CD14-positive monocyte (primary cell): ENCODE measurements around the gene ATP6AP2. TPM values are rescaled to one million over a fixed set of nuclear protein-coding genes. Genes with fewer than 3 reads are reported as not detected.
A peak's percentile ranks its signal among the peaks of the same experiment; 100 is the strongest.

Experiments used
- DNase-seq, 3 donors: peaks; one replicate each; pipeline ENCODE4 v3.0.0-alpha.2; 2011 to 2022
- H2AFZ ChIP-seq: 2 replicates; pipeline ENCODE4 v1.6.0; 2012; ENCODE audit warnings: mild to moderate bottlenecking, low read depth, low read length, inconsistent platforms; ENCODE audit not compliant: insufficient read depth, poor library complexity, severe bottlenecking
- H3K27ac ChIP-seq, 2 donors: 1 replicate in 1 of 2; 2 replicates in 1 of 2; pipeline ENCODE4 v1.5.1; 2012 to 2013; ENCODE audit warnings: low read length in 2 of 2, control low read depth in 1 of 2, inconsistent platforms in 1 of 2, low read depth in 1 of 2, mild to moderate bottlenecking in 1 of 2
- H3K27me3 ChIP-seq, 2 donors: one replicate each; pipeline versions ENCODE4 v1.6.0 to v1.6.1; 2011 to 2013; ENCODE audit warnings: low read length in 2 of 2; ENCODE audit not compliant: control insufficient read depth in 2 of 2, insufficient read depth in 2 of 2
- H3K36me3 ChIP-seq, 2 donors: replicated peaks in 1 of 2; 1 replicate in 1 of 2; 2 replicates in 1 of 2; pipeline versions ENCODE4 v1.5.1 to v1.6.1; 2012 to 2013; ENCODE audit warnings: low read length in 2 of 2, control low read depth in 1 of 2, inconsistent platforms in 1 of 2, mild to moderate bottlenecking in 1 of 2; ENCODE audit not compliant: insufficient read depth in 2 of 2, control insufficient read depth in 1 of 2
- H3K4me1 ChIP-seq, 2 donors: 1 replicate in 1 of 2; 2 replicates in 1 of 2; pipeline versions ENCODE4 v1.5.1 to v1.6.1; 2012 to 2013; ENCODE audit warnings: low read length in 2 of 2, control low read depth in 1 of 2, inconsistent platforms in 1 of 2, mild to moderate bottlenecking in 1 of 2, moderate library complexity in 1 of 2; ENCODE audit not compliant: insufficient read depth in 2 of 2, control insufficient read depth in 1 of 2
- H3K4me2 ChIP-seq: replicated peaks from 2 replicates; pipeline ENCODE3; 2012; ENCODE audit warnings: low read length, moderate library complexity, mild to moderate bottlenecking; ENCODE audit not compliant: poor library complexity, severe bottlenecking; ENCODE audit errors: extremely low read depth
- H3K4me3 ChIP-seq, 3 experiments: fragments of 200-600 bp in 1 of 3; sonication (generic) in 1 of 3; replicated peaks in 1 of 3; 1 replicate in 2 of 3; 2 replicates in 1 of 3; pipeline ENCODE4 v1.5.1; 2011 to 2013; ENCODE audit warnings: low read length in 3 of 3, mild to moderate bottlenecking in 3 of 3, control low read depth in 2 of 3, low read depth in 2 of 3, inconsistent platforms in 1 of 3, moderate library complexity in 1 of 3
- H3K79me2 ChIP-seq: 2 replicates; pipeline ENCODE4 v1.6.0; 2012; ENCODE audit warnings: mild to moderate bottlenecking, control low read depth, inconsistent platforms, low read length, moderate library complexity; ENCODE audit not compliant: insufficient read depth
- H3K9ac ChIP-seq: 2 replicates; pipeline ENCODE4 v1.6.0; 2017; ENCODE audit warnings: low read length, mild to moderate bottlenecking; ENCODE audit not compliant: insufficient read depth, poor library complexity, severe bottlenecking
- H3K9me3 ChIP-seq, 2 donors: replicated peaks in 1 of 2; 1 replicate in 1 of 2; 2 replicates in 1 of 2; pipeline versions ENCODE4 v1.5.1 to v1.6.1; 2012 to 2013; ENCODE audit warnings: low read length in 2 of 2, control low read depth in 1 of 2; ENCODE audit not compliant: control insufficient read depth in 1 of 2, insufficient read depth in 1 of 2
- H4K20me1 ChIP-seq: 2 replicates; pipeline ENCODE4 v1.6.0; 2012; ENCODE audit warnings: mild to moderate bottlenecking, low read length, control low read depth, moderate library complexity; ENCODE audit not compliant: insufficient read depth
- H3K27ac Mint-ChIP-seq, 7 donors: one replicate each; pipeline ENCODE4 v1.8.0; 2020; ENCODE audit warnings: mild to moderate bottlenecking in 7 of 7, mixed read lengths in 7 of 7, moderate library complexity in 6 of 7, inconsistent platforms in 2 of 7
- H3K27me3 Mint-ChIP-seq, 3 donors: one replicate each; pipeline ENCODE4 v1.8.0; 2021 to 2022; ENCODE audit warnings: low read depth in 3 of 3, mild to moderate bottlenecking in 3 of 3, mixed read lengths in 3 of 3, moderate library complexity in 3 of 3, inconsistent platforms in 1 of 3
- H3K36me3 Mint-ChIP-seq, 2 donors: one replicate each; pipeline ENCODE4 v1.8.0; 2020; ENCODE audit warnings: mixed read lengths in 2 of 2, inconsistent platforms in 1 of 2, mild to moderate bottlenecking in 1 of 2
- H3K4me1 Mint-ChIP-seq: one replicate; pipeline ENCODE4 v1.8.0; 2020; ENCODE audit warnings: mild to moderate bottlenecking, mixed read lengths
- H3K4me3 Mint-ChIP-seq, 2 donors: one replicate each; pipeline ENCODE4 v1.8.0; 2020; ENCODE audit warnings: mild to moderate bottlenecking in 2 of 2, mixed read lengths in 2 of 2, moderate library complexity in 1 of 2
- H3K9me3 Mint-ChIP-seq, 7 donors: one replicate each; pipeline ENCODE4 v1.8.0; 2020 to 2022; ENCODE audit warnings: mixed read lengths in 7 of 7, mild to moderate bottlenecking in 6 of 7, moderate library complexity in 6 of 7, inconsistent platforms in 2 of 7
- WGBS: methylation state at CpG from one replicate; pipeline ENCODE4 v1.1.5; 2013; ENCODE audit warnings: missing lambda C conversion rate; ENCODE audit not compliant: insufficient coverage; 5-methylcytosine and 5-hydroxymethylcytosine counted together
- intact Hi-C, 2 donors: fragments of 100-400 bp; cut with micrococcal nuclease; formaldehyde crosslinking; loops; one replicate each; pipeline versions ENCODE4 v1.15.0 to v1.15.1; 2023
- polyA plus RNA-seq, 3 donors: library from polyadenylated mRNA; depleted of rRNA in 1 of 3; unstranded in 2 of 3; stranded (reverse) in 1 of 3; fragments of 300-500 nt in 2 of 3; fragments of >200 nt in 1 of 3; fragmentation: Illumina TruSeq in 2 of 3; gene quantifications; 1 replicate in 2 of 3; 2 replicates in 1 of 3; pipeline ENCODE4 v1.2.3, GENCODE V29; 2012 to 2021
- TF ChIP-seq, protein P1 (sequence below): fragments of 200-600 bp; IDR thresholded peaks from one replicate; pipeline ENCODE4 v1.8.0; 2022; ENCODE audit warnings: antibody characterized with exemption, mild to moderate bottlenecking

ATP6AP2 gene
- polyA plus RNA-seq, 3 donors, result 332 to 497 (median 430) TPM

DNA sequence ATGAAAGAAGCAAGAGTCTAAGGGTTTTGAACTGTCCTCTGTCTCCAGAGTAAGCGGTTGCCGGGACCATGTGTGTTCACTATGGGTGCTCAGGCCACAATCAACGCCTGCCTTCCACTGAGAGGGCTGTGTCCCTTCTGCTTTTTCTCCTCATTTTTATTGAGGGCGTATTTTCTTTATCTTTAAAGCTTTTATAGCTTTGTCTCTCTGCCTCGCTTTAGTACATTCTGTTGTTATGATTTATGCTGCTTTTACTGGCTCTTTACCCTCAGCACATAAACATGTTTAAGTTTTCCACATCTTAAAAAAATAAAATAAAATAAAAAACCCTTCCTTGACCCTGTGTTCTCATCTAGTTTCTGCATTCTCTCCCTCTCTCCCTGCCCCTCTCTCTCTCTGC lies 42.4 kb upstream of the ATP6AP2 start:
- Histone ChIP-seq H3K9me3 (no peaks in the 10 kb centered on the region), H3K4me2 (no peak overlapping the region), H3K27ac (no peak overlapping the region), H3K79me2 (no peaks in the 10 kb centered on the region), H4K20me1 (no peaks in the 10 kb centered on the region), H3K27me3 (peaks cover 0 to 17% of the 10 kb centered on the region in 2 donors), H3K4me3 (no peak overlapping the region), H3K9ac (no peak overlapping the region), H3K4me1 (peaks cover 19% of the 10 kb centered on the region in 2 donors), H3K36me3 (no peaks in the 10 kb centered on the region), H2AFZ (no peak overlapping the region)
- Mint-ChIP-seq H3K9me3 (peaks cover 0 to 6% (median 0%) of the 10 kb centered on the region in 7 donors), H3K27ac (peak overlapping the region in 4 of 7 donors; percentile 88 to 95 (median 90)), H3K4me1 (peaks cover 20% of the 10 kb centered on the region), H3K36me3 (no peaks in the 10 kb centered on the region), H3K27me3 (peaks cover 0 to 52% (median 3%) of the 10 kb centered on the region in 3 donors), H3K4me3 (no peak overlapping the region)
- no CpG with 5 or more reads among the region's 5 CpGs for WGBS
- TF ChIP-seq, protein P1, sequence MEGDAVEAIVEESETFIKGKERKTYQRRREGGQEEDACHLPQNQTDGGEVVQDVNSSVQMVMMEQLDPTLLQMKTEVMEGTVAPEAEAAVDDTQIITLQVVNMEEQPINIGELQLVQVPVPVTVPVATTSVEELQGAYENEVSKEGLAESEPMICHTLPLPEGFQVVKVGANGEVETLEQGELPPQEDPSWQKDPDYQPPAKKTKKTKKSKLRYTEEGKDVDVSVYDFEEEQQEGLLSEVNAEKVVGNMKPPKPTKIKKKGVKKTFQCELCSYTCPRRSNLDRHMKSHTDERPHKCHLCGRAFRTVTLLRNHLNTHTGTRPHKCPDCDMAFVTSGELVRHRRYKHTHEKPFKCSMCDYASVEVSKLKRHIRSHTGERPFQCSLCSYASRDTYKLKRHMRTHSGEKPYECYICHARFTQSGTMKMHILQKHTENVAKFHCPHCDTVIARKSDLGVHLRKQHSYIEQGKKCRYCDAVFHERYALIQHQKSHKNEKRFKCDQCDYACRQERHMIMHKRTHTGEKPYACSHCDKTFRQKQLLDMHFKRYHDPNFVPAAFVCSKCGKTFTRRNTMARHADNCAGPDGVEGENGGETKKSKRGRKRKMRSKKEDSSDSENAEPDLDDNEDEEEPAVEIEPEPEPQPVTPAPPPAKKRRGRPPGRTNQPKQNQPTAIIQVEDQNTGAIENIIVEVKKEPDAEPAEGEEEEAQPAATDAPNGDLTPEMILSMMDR, result no peak
- intact Hi-C loops, result no loop called here
- no peak for DNase-seq

DNA sequence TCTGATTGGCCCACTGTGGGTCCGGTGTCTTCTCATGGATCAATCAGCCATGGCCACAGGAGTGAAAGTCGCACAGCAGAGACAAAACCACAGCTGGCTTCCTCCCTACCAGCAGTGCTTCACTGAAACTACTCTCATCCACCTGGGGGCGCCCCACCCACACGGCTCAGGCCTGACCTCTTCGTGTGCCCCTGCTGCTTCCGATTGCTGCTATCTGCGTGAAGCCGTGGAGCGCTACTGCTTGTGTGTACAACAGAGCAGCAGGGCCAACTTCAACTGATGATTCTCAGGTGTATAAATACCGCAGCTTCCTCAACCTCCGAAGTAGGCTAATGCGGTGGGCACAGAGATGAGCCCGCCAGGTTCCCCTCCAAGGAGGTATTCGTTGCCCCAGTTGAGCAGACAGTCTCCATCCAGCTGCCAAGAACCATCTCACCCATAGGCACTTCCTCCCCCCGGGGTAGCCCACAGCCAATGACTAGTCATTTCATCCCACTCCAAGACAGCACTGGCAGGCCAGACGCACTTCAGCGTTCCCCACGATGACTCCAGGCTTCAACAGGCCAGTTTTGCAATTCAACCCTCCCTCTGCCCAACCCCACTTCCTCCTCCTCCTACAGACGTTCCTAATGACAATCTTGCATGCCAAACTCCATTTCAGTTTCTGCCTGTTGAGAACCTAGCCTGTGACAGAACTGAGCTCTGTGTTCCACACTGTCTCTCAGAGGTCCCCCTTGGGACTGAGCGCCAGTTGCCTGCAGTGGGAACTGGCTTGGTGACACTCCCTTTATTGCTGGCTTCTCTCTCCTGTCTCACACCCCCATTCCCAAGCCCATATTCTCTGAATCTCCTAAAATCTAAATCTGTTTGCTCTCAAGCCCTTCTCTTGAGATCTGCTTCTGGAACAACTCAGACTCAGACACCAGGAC lies 41.3 kb upstream of the ATP6AP2 start:
- H3K9ac ChIP-seq, result peak overlapping the region; percentile 0

More for the DNA sequence above, 41.3 kb upstream of the ATP6AP2 start:
- no peaks in the 10 kb centered on the region for H3K79me2 ChIP-seq
- no peaks in the 10 kb centered on the region for H4K20me1 ChIP-seq
- Mint-ChIP-seq H3K4me3 (peak overlapping the region; percentile 74 to 81), H3K27ac (peak overlapping the region; percentile 88 to 95 (median 91)), H3K36me3 (no peaks in the 10 kb centered on the region), H3K9me3 (peaks cover 0 to 6% (median 0%) of the 10 kb centered on the region in 7 donors), H3K4me1 (peaks cover 27% of the 10 kb centered on the region), H3K27me3 (peaks cover under 1 to 49% (median 1%) of the 10 kb centered on the region in 3 donors)
- peak overlapping the region; percentile 53 for H3K4me2 ChIP-seq
- peaks cover 0 to 22% of the 10 kb centered on the region in 2 donors for H3K27me3 ChIP-seq
- H3K4me1 ChIP-seq, result peaks cover 24% of the 10 kb centered on the region in 2 donors
- TF ChIP-seq, protein P1, result peak; percentile 36
- intact Hi-C loops, result loop anchor here in 1 of 2 donors (5.0 to 10.0 kb wide), 3 partner anchors 48 to 255 kb away; partner anchors contain the start of gene CXorf38
- H3K4me3 ChIP-seq, result peak overlapping the region in 2 of 3 experiments; percentile 17 to 43
- peak; percentile 80 to 87 (median 81) for DNase-seq
- no peaks in the 10 kb centered on the region for H3K36me3 ChIP-seq
- H3K27ac ChIP-seq, result peak overlapping the region; percentile 70 to 71
- H2AFZ ChIP-seq, result peak overlapping the region; percentile 33
- H3K9me3 ChIP-seq, result no peaks in the 10 kb centered on the region
- WGBS, result 8% methylated on average over 16 of the region's 20 CpGs
